ENCODE data around the gene DCLK2.

DCLK2 gene

DNA sequence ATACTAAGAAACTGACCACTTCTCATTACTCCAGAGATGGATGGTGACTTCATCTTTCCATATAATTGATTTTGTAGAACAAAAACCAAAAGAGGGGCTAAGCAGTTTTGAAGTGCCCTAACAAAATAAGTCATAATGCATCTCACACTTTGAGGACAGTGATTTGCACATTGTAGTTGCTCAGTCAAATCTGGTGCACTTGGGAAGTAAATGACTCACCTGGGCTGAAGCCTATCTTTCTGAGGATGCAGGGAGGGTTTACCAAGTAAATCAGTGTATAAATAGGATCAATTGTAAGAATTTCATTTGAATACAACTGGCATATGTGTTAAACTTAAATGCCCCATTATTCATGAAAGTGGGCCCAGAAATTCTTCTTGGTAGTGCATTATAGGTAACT lies 134.2 kb downstream of the DCLK2 start:
- DNase-seq, result no peak

DNA sequence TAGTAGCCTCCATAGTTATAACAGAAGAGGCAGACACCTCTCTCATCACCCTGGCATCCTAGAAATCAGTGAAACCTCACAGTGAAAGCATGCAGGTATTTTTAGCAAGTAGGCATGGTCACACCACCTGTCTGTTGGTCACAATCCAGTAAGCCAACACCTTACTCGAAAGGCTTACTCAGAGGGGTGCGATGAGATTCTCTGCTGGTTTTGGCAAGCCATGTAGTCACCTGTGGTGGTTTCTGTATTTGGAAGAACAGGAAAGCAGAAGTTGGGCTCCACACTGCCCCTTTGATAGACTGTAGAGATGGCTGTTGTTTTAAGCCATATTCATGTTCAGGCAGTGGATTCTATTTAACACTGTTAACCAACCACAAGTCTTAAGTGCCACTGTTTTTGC lies 134.7 kb downstream of the DCLK2 start:
- no peak for DNase-seq

DNA sequence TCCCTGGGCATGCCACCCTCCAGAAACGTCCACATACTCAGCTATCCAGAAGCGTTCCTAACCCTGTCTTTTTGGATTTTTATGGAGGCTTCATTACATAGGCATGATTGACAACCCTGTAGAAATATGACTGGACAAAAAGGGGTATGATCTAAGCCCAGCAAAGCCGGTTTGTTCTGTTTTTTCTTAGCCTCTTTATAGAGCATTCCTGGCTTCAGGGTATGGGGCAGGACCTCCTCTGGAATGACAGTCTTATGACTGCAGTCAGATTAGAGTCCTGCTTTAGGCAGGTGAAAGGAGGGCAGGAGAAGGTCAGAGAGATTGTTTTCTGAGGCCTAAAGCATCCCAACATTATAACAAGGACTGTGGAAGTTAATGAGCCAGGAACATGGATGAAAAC lies 137.4 kb downstream of the DCLK2 start:
- DNase-seq, result no peak

DNA sequence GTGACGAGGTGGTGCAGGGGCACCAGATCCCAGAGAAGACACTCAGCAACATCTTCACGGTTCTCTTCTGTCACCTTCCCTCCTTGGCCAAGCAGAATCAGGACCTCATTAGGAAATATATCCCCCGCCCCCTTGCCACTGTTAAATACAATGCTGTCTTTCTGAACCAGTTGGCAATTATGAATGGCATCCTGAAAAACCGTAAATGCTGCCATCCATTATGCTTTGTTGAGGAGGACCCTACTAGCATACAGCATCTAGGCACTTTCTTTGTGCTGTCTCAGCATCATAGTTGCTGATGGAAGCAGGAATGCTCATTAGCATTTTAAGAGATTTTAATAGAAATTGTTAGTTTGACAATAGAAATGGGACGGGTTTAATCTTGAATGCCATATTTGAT lies 138.5 kb downstream of the DCLK2 start:
- DNase-seq, result no peak

DNA sequence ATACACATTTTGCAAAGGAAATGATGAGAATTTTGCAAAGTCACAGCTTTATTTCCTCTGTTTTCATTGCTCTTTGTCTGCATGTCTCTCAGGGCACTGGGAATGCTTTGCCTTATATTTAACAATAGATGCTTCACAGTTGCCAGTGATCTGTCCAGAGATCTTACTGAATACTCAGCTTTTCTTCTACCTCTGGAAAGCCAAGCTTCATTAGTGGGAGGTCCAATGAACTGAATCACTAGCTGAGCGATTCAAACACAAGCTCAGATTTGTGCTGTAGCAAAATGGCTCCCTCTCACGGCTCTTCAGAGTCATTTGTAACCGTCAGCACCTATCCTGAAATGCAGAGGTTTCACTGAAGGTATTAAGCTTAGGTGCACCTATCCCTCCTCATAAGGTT lies 138.9 kb downstream of the DCLK2 start:
- no peak for DNase-seq

DNA sequence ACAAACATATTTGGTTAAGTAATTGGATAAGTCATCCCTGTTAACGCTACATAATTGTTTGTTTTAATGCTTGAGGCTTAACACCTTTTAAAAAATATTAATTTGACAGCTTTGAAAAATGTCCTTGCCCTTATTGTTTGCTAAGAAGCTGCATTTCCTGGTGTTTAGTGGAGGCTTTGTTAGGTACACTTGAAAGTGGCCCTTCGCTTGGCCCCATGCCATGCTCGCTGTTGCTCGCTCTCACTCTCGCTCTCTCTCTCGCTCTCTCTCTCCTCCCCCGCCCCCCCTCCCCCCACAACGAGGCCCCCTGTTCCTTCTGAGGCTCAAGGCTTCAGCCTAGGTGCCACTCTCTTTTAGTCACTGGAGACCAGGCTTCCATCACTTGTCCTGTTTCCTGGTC lies 139.6 kb downstream of the DCLK2 start:
- no peak for DNase-seq

DNA sequence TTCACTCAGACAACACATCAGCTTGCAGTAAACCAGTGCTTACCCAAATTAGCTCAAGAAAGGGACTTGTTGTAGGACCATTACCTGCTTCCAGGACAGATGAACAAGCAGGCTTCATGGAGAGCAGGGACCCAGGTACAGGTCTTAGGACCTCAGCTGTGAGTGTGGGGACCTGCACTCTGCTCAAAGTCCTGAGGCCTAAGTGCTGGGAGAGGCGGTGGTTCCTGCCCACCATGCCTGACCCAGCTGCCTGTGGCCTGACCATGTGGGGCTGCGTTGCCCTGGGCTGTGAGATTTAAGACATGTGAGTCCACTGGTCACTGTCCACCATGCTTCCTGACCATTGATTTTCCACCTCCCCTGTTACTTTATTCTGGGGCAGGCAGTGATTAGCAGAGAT lies 140.2 kb downstream of the DCLK2 start:
- no peak for DNase-seq

DNA sequence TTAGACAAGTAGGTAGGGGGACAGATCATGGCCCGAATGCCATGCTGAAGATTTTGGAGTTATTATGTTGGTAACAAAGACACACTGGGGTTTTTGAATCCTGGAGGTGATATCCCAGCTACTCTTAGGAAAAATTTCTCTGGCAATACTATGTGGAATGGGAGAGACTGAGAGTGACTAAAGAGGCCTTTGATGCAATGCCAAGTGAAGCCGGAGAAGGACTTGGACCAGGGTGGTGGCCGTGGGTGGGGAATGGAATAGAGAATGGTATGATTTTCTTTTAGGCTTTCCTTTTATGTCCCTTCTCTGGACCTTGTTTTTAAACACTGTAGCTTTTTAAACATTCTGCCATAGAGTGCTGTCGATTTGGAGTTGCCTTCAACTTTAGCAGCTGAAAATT lies 141.6 kb downstream of the DCLK2 start:
- DNase-seq, result no peak

DNA sequence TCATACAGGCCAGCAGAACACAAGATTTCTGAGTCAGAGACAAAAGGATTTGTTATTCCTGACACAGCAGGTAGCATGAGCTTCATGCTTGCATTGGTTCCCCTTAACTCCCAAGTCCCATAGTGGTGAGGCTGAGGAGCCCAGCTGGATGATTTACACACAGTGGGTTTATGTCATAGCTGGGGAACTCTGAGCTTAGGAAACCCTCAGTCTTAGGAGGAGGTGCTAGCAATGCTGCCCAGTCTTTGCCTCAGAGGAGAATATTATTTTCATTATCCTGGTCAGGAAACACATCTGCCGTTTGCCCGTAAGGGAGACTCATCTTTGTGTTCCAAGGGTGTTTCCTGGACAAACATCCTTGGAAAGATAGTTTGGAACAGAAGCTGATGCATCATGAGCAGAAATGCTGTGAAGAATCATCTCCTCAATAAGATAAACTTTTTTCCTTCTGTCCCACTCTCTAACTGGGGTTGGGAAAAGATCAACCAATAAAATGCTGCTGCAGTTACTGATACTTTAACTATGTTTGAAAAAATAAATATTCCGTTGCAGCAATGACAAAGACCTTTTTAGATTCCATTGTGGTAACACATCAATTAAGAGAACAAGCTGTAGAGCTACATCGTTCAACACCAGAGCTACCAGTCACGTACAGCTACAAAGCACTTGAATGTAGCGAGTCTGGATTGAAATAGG lies 146.8 kb downstream of the DCLK2 start:
- no peak for DNase-seq

DNA sequence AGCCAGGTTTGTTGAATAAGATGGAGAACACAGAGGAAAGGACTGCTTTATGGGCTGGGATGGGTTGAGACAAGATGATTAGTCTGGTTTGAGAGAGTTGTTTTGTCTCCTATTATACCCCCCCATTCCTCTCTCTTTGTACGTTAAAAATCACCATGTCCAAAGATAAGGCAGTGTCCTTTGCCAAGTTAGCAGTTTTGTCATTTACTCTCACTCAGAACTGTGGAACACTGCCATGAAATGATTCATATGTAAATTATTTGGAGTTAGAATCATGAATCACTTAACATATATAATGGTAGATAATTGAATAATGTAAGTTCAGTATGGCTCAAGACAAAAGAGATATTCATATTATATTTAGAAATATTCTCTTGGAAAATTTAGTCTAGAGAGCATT lies 151.3 kb downstream of the DCLK2 start:
- DNase-seq, result no peak

DNA sequence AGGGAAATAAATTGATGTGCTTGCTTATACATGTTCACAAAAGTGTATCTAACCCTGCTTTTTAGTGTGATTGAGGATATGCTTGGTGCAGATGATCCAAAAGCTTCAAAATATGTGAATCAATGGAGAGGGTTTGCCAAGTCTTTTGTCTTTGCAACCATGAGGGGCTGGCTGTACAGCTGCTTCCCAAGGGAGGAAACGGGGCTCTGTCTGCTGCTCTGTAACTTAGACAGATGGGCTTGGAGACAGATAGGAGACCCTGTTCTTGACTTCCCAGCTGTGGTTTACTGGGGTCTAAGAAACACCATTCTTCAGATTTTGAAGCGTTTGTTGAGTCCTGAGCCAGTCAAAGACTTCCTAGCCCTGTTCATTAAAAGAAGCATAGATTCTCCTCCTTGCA lies 152.3 kb downstream of the DCLK2 start:
- DNase-seq, result no peak

DNA sequence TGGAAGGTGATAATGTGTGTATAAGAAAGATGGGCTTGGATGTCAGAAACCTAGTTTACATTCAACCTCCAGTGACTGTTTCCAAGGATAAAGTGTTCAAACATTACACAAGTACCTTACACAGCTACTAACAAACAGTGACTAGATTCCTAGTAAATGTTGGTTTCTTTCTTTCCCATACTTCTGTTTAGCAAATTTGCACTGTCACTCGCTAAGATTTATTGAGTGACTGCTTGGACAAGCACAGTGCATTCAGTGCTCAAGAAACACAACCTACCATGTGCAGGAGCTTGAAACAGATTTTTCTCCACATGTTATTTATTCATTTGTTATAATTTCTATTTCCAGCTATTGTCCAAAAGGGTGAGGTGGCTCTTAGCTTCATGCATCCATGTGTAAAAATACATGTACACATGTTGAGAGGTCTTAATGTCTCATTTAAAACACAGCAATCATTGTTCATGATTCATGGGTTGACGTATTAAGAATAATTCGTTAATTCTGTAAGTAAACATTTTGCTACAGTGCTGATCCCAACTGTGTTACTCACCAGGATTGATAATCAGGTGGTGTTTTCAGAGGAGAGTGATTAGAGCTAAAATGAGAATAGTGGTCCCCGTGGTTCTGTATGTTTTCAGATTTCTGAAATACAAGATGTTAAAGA lies 153.0 kb downstream of the DCLK2 start:
- DNase-seq, result no peak

DNA sequence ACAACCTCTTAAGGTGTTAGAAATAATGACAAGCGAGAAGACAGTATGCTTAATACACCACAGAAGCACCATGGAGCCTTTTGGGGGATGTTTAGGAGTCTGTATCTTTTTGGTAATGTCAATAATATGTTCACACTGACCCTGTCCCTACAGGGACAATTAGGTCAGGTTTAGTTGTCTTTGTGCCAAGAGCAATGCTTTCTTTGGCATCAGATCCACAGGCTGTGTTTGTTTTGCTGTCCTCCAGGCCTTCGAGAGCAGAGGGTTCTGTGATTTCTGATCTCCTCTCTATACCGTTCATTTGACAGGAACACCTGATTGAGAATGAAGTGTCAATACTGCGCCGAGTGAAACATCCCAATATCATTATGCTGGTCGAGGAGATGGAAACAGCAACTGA lies 153.8 kb downstream of the DCLK2 start:
- no peak for DNase-seq

DNA sequence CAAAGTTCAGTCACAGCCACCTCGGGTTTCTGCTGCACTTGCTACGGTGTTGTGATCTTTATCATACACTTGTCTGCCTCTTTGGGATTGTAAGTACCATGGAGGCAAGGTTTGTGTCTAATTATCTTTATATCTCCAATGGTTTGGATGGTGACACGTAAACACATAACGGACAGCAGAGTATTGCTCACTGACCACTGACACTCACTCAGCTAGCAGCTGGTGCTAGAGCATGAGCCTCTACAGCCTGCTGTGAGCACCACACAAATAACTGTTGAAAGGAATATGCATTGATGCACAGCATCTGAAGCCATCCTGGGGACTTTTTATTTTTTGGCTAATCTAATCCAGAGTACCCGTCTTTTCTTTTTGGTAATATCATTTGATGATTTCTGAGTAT lies 156.0 kb downstream of the DCLK2 start:
- DNase-seq, result no peak

DNA sequence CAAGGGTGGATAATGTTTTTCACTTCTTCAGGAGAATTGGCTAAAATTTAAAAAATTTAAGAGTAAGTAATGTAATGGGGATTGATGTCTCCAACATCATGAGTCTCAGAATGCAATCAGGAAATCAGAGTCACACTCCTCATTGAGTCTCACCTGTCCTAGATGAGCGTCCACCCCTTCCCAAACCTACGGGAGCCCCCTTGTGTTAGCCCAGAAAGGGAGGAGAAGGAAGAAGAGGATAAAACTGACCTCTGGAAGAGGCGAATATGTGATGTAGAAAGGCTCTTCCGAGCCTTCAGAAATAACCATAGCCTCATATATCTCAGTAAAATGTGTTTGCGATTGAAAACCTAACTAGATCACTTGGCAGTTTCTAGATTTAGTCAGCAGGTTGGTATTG lies 157.1 kb downstream of the DCLK2 start:
- no peak for DNase-seq

DNA sequence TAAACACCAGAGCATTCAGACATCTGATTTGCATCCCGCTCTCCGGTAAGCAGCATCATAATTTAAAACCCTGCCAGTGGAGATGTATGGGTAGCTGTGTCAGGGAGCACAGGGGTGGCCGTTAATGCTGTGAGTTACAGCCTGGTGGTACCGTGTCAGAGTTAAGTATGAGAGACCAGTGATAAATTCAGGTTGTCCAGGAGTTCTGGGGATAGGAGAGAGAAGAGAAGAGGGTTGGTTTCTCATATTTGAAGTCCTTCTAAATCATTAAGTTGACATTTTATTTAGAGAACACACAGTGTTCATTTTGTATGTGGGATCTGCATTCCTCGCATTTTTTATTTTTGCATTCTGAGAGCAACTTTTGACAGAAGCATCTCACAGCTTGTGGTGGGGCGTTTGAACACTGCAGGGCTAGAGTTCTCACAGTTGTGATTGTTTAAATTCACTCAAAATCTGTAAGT lies 157.6 kb downstream of the DCLK2 start:
- DNase-seq, result no peak

DNA sequence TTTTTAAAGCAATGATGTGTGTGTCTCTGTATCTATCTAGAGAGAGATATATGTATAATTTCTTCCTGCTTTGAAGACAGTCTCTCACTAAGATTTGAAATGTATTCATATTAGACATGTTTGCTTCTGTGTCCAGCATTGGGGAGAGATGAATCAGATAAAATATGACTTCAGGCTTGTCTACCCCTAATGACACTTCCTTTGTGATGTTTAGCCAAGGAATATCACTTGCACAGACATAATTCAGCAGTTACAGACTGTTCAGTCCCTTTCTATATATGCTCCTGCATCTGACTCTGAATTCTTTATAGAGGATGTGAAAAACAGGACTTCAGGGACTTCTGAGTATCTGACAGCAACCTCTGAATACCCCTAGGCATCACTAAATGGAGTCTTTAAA lies 158.4 kb downstream of the DCLK2 start:
- DNase-seq, result no peak

DNA sequence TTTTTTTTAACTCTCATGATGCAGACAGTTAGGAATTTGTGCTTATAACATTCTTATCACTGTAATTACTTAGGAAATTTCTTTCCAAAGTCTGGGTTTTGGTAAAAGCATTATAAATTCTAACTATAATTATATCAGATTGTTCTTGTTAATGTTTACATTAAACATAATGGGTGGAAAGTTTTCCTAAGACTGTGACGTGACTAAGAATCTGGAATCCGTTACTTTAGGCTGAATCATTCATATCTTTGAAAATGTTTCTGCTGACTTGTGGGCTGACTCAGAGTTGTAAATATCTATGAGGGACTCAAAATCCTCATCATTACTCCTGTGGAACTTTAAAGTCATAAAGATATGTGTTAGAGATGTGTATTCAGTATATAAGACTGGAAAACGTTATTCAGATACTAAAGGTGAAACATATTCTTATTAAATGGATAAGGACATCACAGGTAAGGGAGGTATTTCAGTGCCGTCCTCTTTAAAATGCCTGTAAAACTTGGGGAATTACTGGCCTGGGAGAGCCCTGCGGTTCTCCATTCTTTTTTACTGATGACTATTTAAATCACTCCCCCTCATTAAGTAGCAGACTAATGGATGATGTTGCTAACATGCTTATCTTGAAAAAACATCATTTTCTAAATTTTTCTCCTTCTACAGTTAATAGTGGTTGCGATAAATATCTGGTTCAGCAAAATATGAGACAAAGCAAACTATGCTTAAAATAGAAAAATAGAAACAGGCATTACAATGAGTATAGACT lies 159.0 kb downstream of the DCLK2 start:
- DNase-seq, result no peak

DNA sequence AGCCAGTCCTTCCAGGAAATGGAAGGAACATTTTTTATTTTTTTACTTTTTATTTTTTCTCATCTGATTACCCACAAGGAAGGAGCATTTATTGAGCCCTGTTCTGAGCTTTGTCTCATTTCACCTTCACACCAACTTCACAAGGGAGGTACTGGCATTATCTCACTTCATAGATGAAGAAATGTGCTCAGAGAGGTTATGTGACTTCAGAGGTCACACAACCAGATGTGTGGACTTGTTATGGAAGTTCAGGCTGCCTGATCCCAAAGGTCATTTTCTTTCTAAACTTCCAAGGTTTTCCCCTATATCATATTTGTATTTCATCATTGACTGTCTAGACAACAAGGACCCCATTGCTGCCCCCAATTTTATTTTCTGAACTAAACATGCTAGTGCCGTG lies 160.3 kb downstream of the DCLK2 start:
- no peak for DNase-seq

DNA sequence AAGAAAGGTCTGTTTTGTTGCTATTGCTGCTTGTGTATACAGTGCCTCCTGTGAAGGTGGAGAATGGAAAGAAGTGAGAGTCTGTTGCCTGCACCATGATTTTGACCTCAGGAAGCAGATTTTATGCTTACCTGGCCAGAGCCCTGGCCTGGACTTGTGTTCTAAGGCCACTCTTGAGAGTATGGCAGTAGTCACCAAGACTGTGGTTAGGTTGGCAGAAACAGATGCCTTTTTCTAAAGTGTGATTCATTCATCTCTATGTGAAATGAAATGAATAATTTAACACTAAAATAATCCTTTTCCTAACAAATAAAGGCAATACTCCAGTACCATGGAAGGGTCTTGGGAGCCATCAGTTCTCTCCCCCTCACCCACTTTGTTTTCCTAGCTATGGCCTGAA lies 161.8 kb downstream of the DCLK2 start:
- DNase-seq, result no peak

DNA sequence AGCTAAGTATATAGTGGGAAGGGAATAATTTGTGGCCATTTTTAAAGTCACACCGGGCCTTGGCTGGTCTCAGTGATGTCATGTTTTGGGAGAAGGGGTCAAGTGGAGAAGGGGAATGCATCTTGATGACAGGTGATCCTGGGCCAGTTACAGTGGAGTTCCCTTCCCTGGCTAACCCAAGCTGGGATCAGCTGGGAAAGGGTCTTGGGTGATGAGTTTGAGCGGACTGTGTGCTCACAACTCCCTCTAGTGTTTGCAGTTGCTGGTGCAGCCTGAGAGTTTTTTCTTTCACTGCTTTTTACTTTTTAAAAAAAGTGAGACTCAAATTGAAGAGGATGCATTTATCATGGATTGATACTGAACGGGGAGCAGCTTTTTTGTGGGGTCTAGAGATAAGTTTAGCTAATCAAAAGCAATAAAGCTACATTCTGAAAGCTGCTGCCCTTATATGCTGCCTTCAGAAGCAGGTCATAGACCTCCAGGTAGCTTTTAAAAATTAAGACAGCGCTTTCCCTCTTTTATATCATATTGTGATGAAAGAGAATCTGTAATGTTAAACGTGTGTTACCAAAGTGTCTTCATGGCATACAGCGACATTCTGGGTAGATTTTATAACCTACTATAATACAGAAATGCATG lies 164.7 kb downstream of the DCLK2 start:
- DNase-seq, result no peak

DNA sequence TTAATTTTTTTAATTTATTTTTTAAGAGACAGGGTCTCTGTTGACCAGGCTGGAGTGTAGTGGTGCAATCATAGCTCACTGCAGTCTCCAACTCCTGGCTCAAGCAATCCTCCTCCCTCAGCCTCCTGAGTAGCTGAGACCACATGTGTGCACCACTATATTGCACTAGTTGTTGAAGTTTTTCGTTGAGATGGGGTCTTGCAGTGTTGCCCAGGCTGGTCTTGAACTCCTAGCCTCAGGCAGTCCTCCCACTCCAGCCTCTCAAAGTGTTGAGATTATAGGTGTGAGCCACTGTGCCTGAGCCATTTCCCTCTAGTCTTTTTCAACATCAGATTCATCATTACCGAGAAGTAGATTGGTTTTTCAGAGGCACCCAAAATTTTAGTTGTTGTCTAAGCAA lies 165.7 kb downstream of the DCLK2 start:
- no peak for DNase-seq

DNA sequence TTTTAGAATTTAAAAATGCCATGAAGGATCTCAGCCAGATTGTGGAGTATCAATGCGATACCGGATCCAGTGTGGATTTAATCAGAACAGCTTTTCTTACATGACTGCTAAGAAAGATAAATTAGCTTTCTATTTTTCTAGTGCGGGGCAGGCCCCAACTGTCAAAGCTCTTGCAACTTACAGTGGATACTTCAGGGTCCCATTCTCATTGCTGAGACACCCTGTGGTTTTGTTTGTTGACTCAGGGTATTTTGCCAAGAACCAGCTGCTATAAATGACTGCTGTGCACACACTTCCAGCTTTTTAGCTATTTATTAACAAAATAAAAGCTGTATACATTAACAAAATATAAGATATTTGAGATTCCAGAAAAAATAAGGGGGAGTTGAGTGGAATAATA lies 166.4 kb downstream of the DCLK2 start:
- no peak for DNase-seq

DNA sequence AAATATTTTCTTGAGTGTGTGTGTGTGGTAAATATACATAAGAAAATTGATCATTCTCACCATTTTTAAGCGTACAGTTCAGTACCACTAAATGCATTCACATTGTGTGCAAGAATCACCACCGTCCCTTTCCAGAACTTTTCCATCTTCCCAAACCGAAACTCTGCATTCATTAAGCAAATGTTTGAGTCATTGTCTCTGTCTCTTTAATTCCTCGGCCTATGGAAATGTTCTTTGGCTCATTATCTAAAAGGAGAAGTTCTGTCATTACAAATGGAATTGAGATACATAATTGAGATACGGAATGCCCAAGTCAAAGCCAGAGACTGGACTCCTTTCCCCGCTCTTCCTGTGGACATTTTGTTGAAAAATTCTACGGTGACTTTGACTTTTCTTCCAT lies 168.9 kb downstream of the DCLK2 start:
- DNase-seq, result no peak
